ENCODE results near the gene NTF4. TPM values are rescaled to one million over a fixed set of nuclear protein-coding genes. Genes with fewer than 3 reads are reported as not detected.
A peak's percentile ranks its signal among the peaks of the same experiment; 100 is the strongest.
"Not testable (repeated sequence)": the region's sequence is repeated elsewhere in the genome, so short reads cannot be mapped to it uniquely, and the experiment has no call there.

The NTF4 gene
- total and polyA plus RNA-seq, 3 experiments from 2014 or later, result not detected

DNA sequence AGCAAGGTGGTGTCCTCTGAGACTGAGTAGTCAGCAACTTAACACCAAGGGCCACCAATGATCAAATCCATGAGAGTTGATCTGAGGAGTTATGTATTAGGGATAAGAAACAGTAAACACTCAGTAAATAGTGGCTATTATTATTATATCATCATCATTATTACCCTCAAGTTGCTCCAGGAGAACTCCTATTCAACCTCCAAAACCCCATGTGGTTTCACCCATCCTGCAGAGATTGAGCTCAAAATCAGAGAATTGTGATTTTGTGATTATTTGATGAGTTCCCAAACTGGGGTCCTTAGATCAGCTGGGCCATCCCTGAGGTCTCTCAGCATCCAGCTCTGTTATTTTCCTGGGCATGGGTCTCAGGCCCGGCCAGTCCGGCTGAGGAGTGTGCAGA lies 3.6 kb downstream of the NTF4 start:
- H3K36me3 ChIP-seq (ENCODE audit: insufficient read depth, low read length), result no peaks in the 10 kb centered on the region
- POLR2A ChIA-PET, result no interaction called here
- peaks cover 0 to 2% (median 0%) of the 10 kb centered on the region in 5 donors for H3K9me3 Mint-ChIP-seq
- peaks cover 14 to 27% (median 16%) of the 10 kb centered on the region in 3 donors for H3K4me1 Mint-ChIP-seq
- peaks cover 17% of the 10 kb centered on the region for H3K4me1 ChIP-seq (ENCODE audit: insufficient read depth, low read length)
- H3K4me3 ChIP-seq (ENCODE audit: low read length), result no peak overlapping the region
- peaks cover 53 to 70% of the 10 kb centered on the region in 2 donors for H3K27me3 Mint-ChIP-seq
- CTCF ChIA-PET, result interaction anchor here (1.2 kb wide), 2 partner anchors 43 to 68 kb away, joined by 3 read pairs; partner anchors contain the start of genes GYS1 and RUVBL2
- no peak overlapping the region for H3K27ac ChIP-seq (ENCODE audit: low read depth, low read length)
- H3K4me3 Mint-ChIP-seq, result no peak overlapping the region
- H3K36me3 Mint-ChIP-seq, result no peaks in the 10 kb centered on the region
- H3K9me3 ChIP-seq (ENCODE audit: low read length), result no peaks in the 10 kb centered on the region
- H3K27ac Mint-ChIP-seq, result no peak overlapping the region
- H3K27me3 ChIP-seq (ENCODE audit: insufficient read depth, low read length, poor library complexity, severe bottlenecking), result peaks cover 22% of the 10 kb centered on the region
- no peak for DNase-seq

DNA sequence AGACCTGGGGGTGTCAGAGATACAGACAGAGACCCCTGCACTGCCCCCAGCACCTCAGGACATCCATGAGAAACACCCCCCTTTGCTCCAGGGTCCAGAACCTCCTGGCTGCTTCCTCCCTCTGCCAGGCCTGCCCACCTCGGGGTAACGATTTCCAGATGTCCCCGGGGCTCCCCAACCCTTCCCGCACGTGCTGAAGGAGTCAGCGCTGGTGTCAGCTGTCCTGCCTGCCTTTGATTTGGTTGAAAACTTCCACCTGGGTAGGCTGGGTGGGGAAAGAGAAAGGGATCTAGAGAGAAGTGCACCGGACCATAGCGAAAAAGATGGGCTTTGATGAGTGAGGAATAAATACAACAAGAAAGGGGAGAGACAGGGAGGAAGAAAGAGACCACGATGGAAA lies 5.6 kb downstream of the NTF4 start:
- Histone ChIP-seq H3K27me3 (ENCODE audit: insufficient read depth, low read length, poor library complexity, severe bottlenecking) (peaks cover 22% of the 10 kb centered on the region), H3K27ac (ENCODE audit: low read depth, low read length) (no peak overlapping the region), H3K4me3 (ENCODE audit: low read length) (no peak overlapping the region), H3K36me3 (ENCODE audit: insufficient read depth, low read length) (no peaks in the 10 kb centered on the region), H3K4me1 (ENCODE audit: insufficient read depth, low read length) (peaks cover 17% of the 10 kb centered on the region), H3K9me3 (ENCODE audit: low read length) (no peaks in the 10 kb centered on the region)
- Mint-ChIP-seq H3K27ac (no peak overlapping the region), H3K4me3 (peak overlapping the region in 1 of 7 donors; percentile 62), H3K9me3 (peaks cover 0 to 2% (median 0%) of the 10 kb centered on the region in 5 donors), H3K36me3 (no peaks in the 10 kb centered on the region), H3K27me3 (peaks cover 44 to 56% of the 10 kb centered on the region in 2 donors), H3K4me1 (peaks cover 14 to 28% (median 16%) of the 10 kb centered on the region in 3 donors)
- ChIA-PET CTCF (interaction anchor here (1.2 kb wide), 1 partner anchor 65 kb away, joined by 3 read pairs; the partner anchor contains the start of gene RUVBL2), POLR2A (no interaction called here)
- no peak for DNase-seq

DNA sequence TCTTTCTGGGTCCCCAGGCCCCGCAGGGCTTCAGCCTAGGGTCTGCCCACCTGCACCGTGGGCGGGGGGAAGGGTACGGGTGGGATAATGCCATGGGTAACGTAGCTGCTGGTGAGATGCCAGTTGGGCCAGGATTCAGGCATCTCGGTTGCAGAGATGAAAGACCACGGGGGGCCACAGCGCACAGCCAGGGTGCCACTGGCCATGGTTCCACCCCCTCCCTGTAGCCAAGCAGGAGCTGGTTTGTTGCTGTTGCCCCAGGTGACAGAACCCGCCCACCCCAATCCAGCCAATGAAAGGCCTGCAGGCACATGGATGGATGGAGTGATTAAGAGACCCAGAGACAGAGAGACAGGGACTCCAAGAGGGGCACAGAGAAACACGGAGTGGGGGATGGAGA lies 6.1 kb downstream of the NTF4 start:
- Mint-ChIP-seq H3K9me3 (peaks cover 0 to 2% (median 0%) of the 10 kb centered on the region in 5 donors), H3K4me1 (peaks cover 14 to 28% (median 16%) of the 10 kb centered on the region in 3 donors), H3K4me3 (peak overlapping the region in 3 of 7 donors; percentile 62 to 94 (median 83)), H3K36me3 (no peaks in the 10 kb centered on the region), H3K27ac (no peak overlapping the region), H3K27me3 (peaks cover 43 to 52% of the 10 kb centered on the region in 2 donors)
- peaks cover 22% of the 10 kb centered on the region for H3K27me3 ChIP-seq (ENCODE audit: insufficient read depth, low read length, poor library complexity, severe bottlenecking)
- no peak overlapping the region for H3K27ac ChIP-seq (ENCODE audit: low read depth, low read length)
- peaks cover 17% of the 10 kb centered on the region for H3K4me1 ChIP-seq (ENCODE audit: insufficient read depth, low read length)
- ChIA-PET CTCF (no interaction called here), POLR2A (no interaction called here)
- no peak overlapping the region for H3K4me3 ChIP-seq (ENCODE audit: low read length)
- no peak for DNase-seq
- H3K9me3 ChIP-seq (ENCODE audit: low read length), result no peaks in the 10 kb centered on the region
- H3K36me3 ChIP-seq (ENCODE audit: insufficient read depth, low read length), result no peaks in the 10 kb centered on the region

DNA sequence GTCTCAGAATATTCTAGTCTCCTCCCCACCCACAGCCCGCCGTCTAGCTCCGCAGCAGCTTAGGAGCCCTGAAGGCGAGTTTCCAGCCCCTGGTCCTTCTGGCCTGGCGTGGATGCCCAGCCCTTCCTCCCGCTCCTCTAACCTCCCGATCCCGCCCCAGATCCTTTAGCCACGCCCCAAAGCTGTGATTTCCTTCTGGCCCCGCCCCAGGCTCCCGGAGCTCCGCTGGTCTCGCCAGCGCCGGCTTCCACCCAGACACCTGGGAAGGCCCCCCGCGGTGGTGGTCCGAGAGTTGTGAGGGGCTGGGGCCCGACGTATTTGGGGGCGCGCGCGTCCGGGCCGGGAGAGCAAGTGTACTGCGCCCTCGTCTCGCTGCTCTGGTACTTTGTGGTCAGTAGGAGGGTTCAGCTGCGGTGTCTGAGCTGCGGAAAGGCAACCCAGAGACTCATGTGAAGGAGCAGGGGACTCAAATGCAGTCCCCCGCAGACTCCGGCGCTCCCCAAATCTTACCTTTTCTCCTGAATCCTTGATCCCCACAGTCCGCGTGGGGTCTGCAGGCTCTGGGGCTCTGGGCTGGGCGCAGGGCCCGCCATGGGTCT lies 6.9 kb downstream of the NTF4 start, which contains the start of gene CGB7:
CGB7 (minus strand) TSS at position 114 of the 599 bp plus-strand sequence. CDS start 2,374 bp downstream, outside the sequence.
- H3K4me3 ChIP-seq (ENCODE audit: low read length), result peak within 1 kb of the TSS; percentile 66

DNA sequence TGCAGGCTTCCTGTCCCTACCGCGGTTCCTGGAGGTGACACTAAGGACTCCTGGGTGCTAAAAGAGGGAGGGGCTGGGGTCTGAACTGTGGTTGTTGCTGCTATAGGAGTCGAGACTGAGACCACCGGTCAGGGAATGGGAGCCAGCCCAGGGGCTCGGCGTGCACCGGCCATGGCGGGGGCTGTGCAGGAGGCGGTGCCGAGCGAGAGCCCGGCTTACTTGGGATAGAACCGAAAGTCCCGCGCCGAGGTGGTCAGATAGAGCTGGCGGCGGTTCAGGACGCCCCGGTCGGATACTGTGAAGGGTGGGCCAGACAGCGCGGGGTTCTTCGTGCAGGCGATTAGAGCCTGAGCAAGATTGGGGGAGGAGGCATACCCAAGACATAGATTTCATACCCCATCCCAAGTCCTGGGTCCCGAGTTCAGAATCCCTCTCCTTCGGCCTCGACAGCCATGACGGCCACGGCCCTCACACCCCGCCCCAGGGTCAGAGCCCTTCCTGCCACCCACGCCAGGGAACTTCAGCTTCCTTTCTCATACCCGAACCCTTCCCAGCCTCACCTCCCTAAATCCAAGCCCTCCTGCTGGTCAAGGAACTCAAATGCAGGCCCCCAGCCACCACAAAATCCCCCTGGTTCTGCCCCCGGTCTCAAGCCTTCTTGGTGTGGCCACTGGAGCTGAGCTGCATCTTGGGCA lies 7.6 kb downstream of the NTF4 start:
- H3K4me1 ChIP-seq (ENCODE audit: insufficient read depth, low read length), result peaks cover 17% of the 10 kb centered on the region
- Mint-ChIP-seq H3K4me1 (peaks cover 14 to 28% (median 16%) of the 10 kb centered on the region in 3 donors), H3K27ac (peak overlapping the region in 4 of 8 donors; percentile 63 to 86 (median 78)), H3K27me3 (peaks cover 38 to 48% of the 10 kb centered on the region in 2 donors), H3K4me3 (peak overlapping the region; percentile 60 to 94 (median 88))
- CTCF ChIA-PET, result interaction anchor here (0.8 to 1.2 kb wide), 2 partner anchors 63 to 89 kb away, joined by 4 to 6 read pairs; partner anchors contain the start of genes GYS1 and RUVBL2
- peaks cover 22% of the 10 kb centered on the region for H3K27me3 ChIP-seq (ENCODE audit: insufficient read depth, low read length, poor library complexity, severe bottlenecking)
- POLR2A ChIA-PET; H3K9me3 ChIP-seq (ENCODE audit: low read length); H3K27ac ChIP-seq (ENCODE audit: low read depth, low read length); DNase-seq; H3K36me3 Mint-ChIP-seq; H3K36me3 ChIP-seq (ENCODE audit: insufficient read depth, low read length); H3K9me3 Mint-ChIP-seq: not testable (repeated sequence)
- H3K4me3 ChIP-seq (ENCODE audit: low read length), result peak overlapping the region; percentile 66

More for the DNA sequence above, 6.9 kb downstream of the NTF4 start, which contains the start of gene CGB7:
- Mint-ChIP-seq H3K36me3 (no peaks in the 10 kb centered on the region), H3K9me3 (peaks cover 0 to 2% (median 0%) of the 10 kb centered on the region in 5 donors), H3K27ac (peak within 1 kb of the TSS in 4 of 8 donors; percentile 63 to 92 (median 84)), H3K4me1 (peaks cover 14 to 28% (median 16%) of the 10 kb centered on the region in 3 donors), H3K4me3 (peak within 1 kb of the TSS; percentile 60 to 94 (median 88)), H3K27me3 (peaks cover 38 to 48% of the 10 kb centered on the region in 2 donors)
- no peaks in the 10 kb centered on the region for H3K36me3 ChIP-seq (ENCODE audit: insufficient read depth, low read length)
- CTCF ChIA-PET, result no interaction called here
- peaks cover 17% of the 10 kb centered on the region for H3K4me1 ChIP-seq (ENCODE audit: insufficient read depth, low read length)
- peak in 4 of 5 donors; percentile 16 to 49 (median 26) for DNase-seq
- H3K27me3 ChIP-seq (ENCODE audit: insufficient read depth, low read length, poor library complexity, severe bottlenecking), result peaks cover 22% of the 10 kb centered on the region
- POLR2A ChIA-PET, result no interaction called here
- H3K27ac ChIP-seq (ENCODE audit: low read depth, low read length), result no peak within 1 kb of the TSS
- H3K9me3 ChIP-seq (ENCODE audit: low read length), result no peaks in the 10 kb centered on the region

DNA sequence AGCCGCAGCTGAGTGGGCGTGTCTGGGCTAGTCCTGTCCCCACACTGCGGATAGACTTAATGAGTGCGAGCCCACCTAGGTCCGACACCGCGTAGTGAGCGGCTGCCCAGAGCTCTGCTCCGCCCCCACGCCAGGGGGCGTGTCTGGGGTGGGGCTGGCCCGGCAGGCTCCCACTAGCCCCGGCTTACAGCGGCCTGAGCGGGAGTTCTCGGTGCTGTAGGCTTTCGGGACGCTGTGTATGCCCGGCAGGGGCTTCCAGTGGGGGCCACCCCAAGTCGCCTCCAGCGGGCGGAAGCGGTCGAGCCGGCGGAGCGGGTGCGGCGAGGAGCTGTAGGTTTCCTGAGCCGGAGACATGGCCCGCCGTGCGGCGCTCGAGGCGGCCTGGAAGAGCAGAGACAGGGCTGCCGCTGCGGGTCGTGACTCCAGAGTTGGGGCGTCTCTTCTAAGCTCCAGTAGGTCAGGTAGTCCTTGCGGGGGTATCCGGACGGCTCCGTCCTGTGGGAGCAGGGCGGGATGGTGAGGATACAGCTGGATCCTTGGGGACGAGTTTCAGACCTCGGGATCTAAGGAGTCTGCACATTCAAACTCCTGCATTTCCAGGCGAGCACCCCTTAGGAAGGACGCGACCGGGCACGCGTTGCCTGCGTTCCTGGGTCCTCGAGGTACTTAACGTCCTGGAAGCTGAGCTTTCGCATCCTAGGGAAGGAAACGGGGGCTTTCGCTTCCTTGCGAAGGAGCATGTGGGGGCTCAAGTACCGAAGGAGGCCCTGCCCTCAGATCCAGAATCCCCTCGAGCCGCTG lies 8.3 kb downstream of the NTF4 start:
- Mint-ChIP-seq H3K27me3 (peaks cover 36 to 43% of the 10 kb centered on the region in 2 donors), H3K4me1 (peaks cover 14 to 28% (median 16%) of the 10 kb centered on the region in 3 donors), H3K4me3 (peak overlapping the region; percentile 60 to 94 (median 88)), H3K36me3 (no peaks in the 10 kb centered on the region), H3K27ac (peak overlapping the region in 2 of 8 donors; percentile 70 to 74), H3K9me3 (peaks cover 0 to 2% (median 0%) of the 10 kb centered on the region in 5 donors)
- Histone ChIP-seq H3K9me3 (ENCODE audit: low read length) (no peaks in the 10 kb centered on the region), H3K27ac (ENCODE audit: low read depth, low read length) (no peak overlapping the region), H3K36me3 (ENCODE audit: insufficient read depth, low read length) (no peaks in the 10 kb centered on the region), H3K4me3 (ENCODE audit: low read length) (peak overlapping the region; percentile 66), H3K27me3 (ENCODE audit: insufficient read depth, low read length, poor library complexity, severe bottlenecking) (peaks cover 22% of the 10 kb centered on the region), H3K4me1 (ENCODE audit: insufficient read depth, low read length) (peaks cover 17% of the 10 kb centered on the region)
- ChIA-PET CTCF (interaction anchor here (0.6 to 1.2 kb wide), 5 partner anchors 42 to 189 kb away, joined by 3 to 6 read pairs (median 3); partner anchors contain the start of genes GYS1 and RUVBL2), POLR2A (no interaction called here)
- peak; percentile 41 to 70 (median 45) for DNase-seq

DNA sequence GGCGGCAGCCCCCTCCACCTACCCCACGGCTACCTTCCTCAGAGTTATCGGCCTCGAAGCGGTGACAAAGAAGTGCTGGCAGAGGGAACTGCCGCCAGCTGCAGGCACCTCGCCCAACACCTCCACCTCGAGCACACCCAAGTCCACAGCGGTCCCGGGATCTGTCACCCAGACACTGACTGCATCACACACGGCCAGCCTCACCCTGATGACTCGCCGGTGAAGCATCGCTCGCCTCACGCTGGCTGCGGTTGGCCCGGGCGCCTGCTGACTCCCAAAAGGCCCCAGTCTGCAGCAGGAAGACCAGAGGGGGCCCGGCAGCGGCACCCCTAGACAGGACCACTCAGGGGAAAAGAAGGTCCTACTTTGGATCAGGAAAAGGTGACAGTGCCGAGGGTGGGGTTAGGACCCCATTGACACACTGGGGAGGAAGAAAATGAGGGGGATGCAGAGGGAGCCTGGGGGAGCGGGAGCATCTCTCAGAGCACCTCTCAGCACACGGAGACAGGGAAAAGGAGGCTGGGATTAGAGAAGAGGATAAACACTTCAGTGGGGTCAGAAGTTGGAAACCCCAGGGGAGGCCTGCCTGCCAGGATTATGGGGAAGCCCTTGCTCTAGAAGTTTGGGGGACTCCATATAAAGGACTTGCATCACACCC lies 14.1 kb downstream of the NTF4 start:
- H3K4me3 ChIP-seq (ENCODE audit: low read length); H3K4me1 Mint-ChIP-seq; H3K9me3 ChIP-seq (ENCODE audit: low read length); H3K27ac ChIP-seq (ENCODE audit: low read depth, low read length); H3K27me3 ChIP-seq (ENCODE audit: insufficient read depth, low read length, poor library complexity, severe bottlenecking); DNase-seq; H3K27ac Mint-ChIP-seq; H3K36me3 ChIP-seq (ENCODE audit: insufficient read depth, low read length); H3K4me3 Mint-ChIP-seq; POLR2A ChIA-PET; CTCF ChIA-PET; H3K9me3 Mint-ChIP-seq; H3K36me3 Mint-ChIP-seq; H3K4me1 ChIP-seq (ENCODE audit: insufficient read depth, low read length); H3K27me3 Mint-ChIP-seq: not testable (repeated sequence)
